Neuron (in vitro differentiated cells): ENCODE measurements around the gene TNFRSF4.
"Not testable (repeated sequence)": the region's sequence is repeated elsewhere in the genome, so short reads cannot be mapped to it uniquely, and the experiment has no call there.

Source experiments
- H2AFZ ChIP-seq: one replicate; pipeline ENCODE4 v1.6.1; 2013; ENCODE audit warnings: low read depth, mild to moderate bottlenecking, inconsistent platforms, low read length, moderate library complexity
- H3K27me3 ChIP-seq: one replicate; pipeline ENCODE4 v1.6.1; 2013; ENCODE audit warnings: low read length; ENCODE audit not compliant: insufficient read depth
- H3K36me3 ChIP-seq: one replicate; pipeline ENCODE4 v1.6.1; 2013; ENCODE audit warnings: low read length; ENCODE audit not compliant: insufficient read depth
- H3K4me1 ChIP-seq: one replicate; pipeline ENCODE4 v1.6.1; 2013; ENCODE audit warnings: low read length; ENCODE audit not compliant: insufficient read depth
- H3K4me3 ChIP-seq: 2 replicates; pipeline ENCODE4 v1.5.1; 2013; ENCODE audit warnings: mild to moderate bottlenecking, low read length, moderate library complexity
- H3K9me3 ChIP-seq: one replicate; pipeline ENCODE4 v1.6.1; 2013; ENCODE audit warnings: low read length

TNFRSF4 gene

DNA sequence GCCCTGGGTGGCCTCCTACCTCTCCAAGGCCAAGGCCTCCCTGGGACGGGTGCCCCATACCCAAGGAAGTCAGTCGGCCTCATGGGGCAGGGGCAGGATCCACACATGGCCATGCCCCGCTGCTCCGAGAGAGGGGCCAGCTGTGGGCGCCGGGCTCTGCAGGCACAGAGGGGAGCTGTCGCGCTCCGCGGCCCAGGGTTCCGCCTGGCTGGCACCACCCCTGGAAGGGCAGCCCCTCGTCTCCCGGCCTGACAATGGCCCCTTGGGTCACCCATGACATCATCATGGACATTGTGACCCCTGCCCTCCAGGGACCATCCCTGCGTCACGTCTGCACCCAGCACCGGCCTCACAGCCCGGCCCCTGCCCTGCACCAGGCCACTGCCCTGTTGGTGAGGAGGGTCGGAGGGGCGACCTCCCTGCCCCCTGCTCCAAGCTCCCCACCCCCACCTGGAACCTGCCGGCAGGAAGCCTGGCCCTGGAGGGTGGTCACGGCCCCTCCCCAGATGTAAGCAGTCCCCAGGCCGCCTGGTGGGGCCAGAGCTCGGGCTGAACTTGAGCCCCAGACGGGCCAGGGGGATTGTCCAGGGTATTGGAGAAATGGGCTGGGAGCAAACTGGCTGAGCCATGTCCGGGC is 34.5 kb downstream of the TNFRSF4 start:
- no peaks in the 10 kb centered on the region for H3K4me1 ChIP-seq
- no peaks in the 10 kb centered on the region for H3K9me3 ChIP-seq
- H3K36me3 ChIP-seq: no peaks in the 10 kb centered on the region
- H3K27me3 ChIP-seq: peaks cover 30% of the 10 kb centered on the region
- no peak overlapping the region for H3K4me3 ChIP-seq
- no peak overlapping the region for H2AFZ ChIP-seq

- no peak overlapping the region for H2AFZ ChIP-seq
- H3K9me3 ChIP-seq: no peaks in the 10 kb centered on the region
- H3K4me1 ChIP-seq: no peaks in the 10 kb centered on the region
- no peaks in the 10 kb centered on the region for H3K36me3 ChIP-seq
- H3K4me3 ChIP-seq: no peak overlapping the region
- H3K27me3 ChIP-seq: peaks cover 34% of the 10 kb centered on the region
Observed at GRCh38 chr1:1178794-1179331, 35.1 kb downstream of the TNFRSF4 start.

- H3K4me1 ChIP-seq: peaks cover 7% of the 10 kb centered on the region
- no peaks in the 10 kb centered on the region for H3K36me3 ChIP-seq
- no peaks in the 10 kb centered on the region for H3K9me3 ChIP-seq
- H3K4me3 ChIP-seq: no peak overlapping the region
- H3K27me3 ChIP-seq: peaks cover 41% of the 10 kb centered on the region
- no peak overlapping the region for H2AFZ ChIP-seq
Observed at GRCh38 chr1:1177452-1178206, 36.3 kb downstream of the TNFRSF4 start.

DNA sequence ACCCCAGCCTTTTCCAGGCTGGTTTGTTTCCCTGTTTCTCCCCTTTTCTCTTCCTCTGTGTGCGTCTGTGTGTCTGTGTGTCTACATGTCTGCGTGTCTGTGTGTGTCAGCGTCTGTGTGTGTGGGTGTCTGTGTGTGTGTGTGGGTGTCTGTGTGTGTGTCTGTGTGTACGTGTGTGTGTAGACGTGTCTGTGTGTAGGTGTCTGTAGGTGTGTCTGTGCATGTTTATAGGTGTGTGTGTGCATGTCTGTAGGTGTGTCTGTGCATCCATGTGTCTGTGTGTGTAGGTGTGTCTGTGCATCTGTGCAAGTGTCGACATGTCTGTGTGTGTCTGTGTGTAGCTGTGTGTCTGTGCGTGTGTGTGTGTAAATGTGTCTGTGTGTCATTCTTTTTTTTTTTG is 37.0 kb downstream of the TNFRSF4 start:
- H3K36me3 ChIP-seq: no peaks in the 10 kb centered on the region
- H3K4me3 ChIP-seq: no peak overlapping the region
- H3K27me3 ChIP-seq: peaks cover 44% of the 10 kb centered on the region
- no peaks in the 10 kb centered on the region for H3K9me3 ChIP-seq
- H2AFZ ChIP-seq: no peak overlapping the region
- peaks cover 7% of the 10 kb centered on the region for H3K4me1 ChIP-seq

- H3K27me3 ChIP-seq: peaks cover 48% of the 10 kb centered on the region
Observed at GRCh38 chr1:1176063-1176761, 37.7 kb downstream of the TNFRSF4 start.

GRCh38 chr1:1175221-1176062 is 38.5 kb downstream of the TNFRSF4 start:
- peaks cover 54% of the 10 kb centered on the region for H3K27me3 ChIP-seq
- H3K4me1 ChIP-seq: peaks cover 7% of the 10 kb centered on the region
- no peaks in the 10 kb centered on the region for H3K36me3 ChIP-seq
- H3K4me3 ChIP-seq: no peak overlapping the region
- no peaks in the 10 kb centered on the region for H3K9me3 ChIP-seq
- H2AFZ ChIP-seq: no peak overlapping the region

More at GRCh38 chr1:1176063-1176761, 37.7 kb downstream of the TNFRSF4 start:
- H3K4me1 ChIP-seq, H3K4me3 ChIP-seq, H3K36me3 ChIP-seq, H3K9me3 ChIP-seq, H2AFZ ChIP-seq: not testable (repeated sequence)

GRCh38 chr1:1173793-1174415 is 40.0 kb downstream of the TNFRSF4 start, which contains the start of gene TTLL10:
TTLL10 (plus strand) TSS chr1:1173880; CDS start chr1:1179216, 5,336 bp downstream.
- Histone ChIP-seq H3K4me3 (no peak within 1 kb of the TSS), H3K36me3 (no peaks in the 10 kb centered on the region), H2AFZ (no peak within 1 kb of the TSS), H3K9me3 (no peaks in the 10 kb centered on the region), H3K27me3 (peaks cover 61% of the 10 kb centered on the region), H3K4me1 (peaks cover 18% of the 10 kb centered on the region)

DNA sequence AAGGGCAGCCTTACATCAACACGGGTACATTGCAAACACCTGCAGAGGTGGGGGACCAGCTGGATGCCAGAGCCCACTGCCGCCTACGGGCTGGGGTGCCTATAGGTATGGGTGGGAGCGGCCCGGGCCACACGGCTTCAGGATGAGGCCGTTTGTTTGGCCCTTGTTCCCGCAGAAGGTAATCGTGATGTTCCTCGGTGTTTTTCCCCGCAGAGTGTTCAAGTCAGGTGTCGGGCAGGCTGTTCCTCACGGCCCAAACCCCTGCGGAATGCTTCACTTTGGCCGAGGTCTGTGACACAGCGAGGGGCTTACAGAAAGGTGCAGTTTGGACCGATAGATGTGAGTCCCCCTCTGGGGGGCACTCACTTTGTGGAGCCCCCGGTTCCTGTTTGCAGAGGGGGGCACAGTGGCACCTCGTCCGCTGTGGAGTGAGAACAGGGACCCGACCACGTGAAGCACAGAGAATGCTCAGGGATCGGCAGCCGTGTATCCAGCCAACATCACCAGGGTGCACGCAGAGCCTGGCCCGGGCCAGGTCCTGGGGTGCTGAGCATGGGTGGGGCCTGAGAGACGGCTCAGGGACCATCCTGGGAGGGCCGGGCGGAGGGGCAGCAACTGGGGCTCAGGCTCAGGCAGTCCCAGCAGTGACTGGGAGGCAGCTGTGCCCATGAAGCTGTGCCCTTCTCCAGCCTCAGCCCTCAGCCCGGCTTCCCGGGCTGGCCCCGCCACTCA is 40.7 kb downstream of the TNFRSF4 start:
- Histone ChIP-seq H3K9me3 (no peaks in the 10 kb centered on the region), H3K36me3 (no peaks in the 10 kb centered on the region), H3K27me3 (peaks cover 61% of the 10 kb centered on the region), H3K4me1 (peaks cover 20% of the 10 kb centered on the region), H3K4me3 (no peak overlapping the region), H2AFZ (no peak overlapping the region)

DNA sequence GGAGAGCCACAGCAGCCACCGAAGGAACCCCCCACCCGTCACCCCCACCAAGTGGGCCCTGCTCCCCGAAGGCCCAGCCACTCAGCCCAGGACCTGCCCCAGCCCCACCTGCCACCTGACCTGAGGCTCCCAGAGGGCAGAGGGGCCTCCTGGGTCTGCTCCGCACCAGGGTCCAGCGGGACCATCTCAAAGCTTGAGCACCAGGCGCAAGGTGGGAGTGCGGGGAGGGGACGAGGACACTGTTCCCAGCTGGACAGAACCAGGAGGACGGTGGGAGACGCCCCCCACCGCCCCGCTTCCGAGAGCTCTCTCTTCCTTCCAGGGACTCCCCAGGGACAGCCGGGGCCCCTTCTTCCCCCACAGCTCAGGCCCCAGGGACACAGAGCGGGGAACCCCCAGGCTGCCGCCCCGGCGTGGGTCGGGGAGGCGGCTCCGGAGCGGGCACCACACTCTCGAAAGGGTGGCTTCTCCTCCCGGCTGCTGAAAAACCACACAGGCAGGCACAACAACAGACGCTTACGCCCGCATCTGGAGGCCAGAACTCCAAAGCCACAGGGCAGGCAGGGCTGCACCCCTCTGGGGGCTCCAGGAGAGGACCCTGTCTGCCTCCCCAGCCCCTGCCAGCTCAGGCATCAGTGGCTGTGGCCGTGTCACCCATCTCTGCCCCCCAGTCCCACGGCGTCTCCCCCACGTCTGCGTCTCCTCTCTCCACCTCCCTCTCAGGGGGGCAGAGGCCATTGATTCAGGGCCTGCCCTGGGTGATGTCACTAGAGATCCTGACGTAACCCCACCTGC is 42.2 kb downstream of the TNFRSF4 start:
- no peaks in the 10 kb centered on the region for H3K9me3 ChIP-seq
- no peak overlapping the region for H2AFZ ChIP-seq
- H3K4me3 ChIP-seq: no peak overlapping the region
- H3K27me3 ChIP-seq: peaks cover 49% of the 10 kb centered on the region
- H3K4me1 ChIP-seq: peaks cover 24% of the 10 kb centered on the region
- no peaks in the 10 kb centered on the region for H3K36me3 ChIP-seq

DNA sequence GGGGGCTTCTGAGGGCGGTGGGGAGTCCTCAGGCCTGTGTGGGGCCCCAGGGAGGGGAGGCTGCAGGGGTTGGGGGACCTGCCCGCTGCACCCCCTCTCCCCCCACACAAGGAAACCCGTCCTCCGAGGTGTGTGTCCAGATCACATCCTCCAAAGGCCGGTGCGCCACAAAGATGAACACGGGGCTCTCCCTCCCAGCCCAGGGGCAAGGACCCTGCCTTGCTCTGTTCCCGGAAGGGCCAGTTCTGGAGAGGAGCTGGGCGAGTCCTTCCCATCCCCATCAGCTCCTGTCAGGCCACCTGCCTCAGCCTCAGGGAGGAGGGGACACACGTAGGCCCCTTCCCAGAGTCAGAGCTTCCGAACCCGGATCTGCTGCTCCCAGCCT is 42.8 kb downstream of the TNFRSF4 start:
- Histone ChIP-seq H3K4me1 (peaks cover 29% of the 10 kb centered on the region), H3K36me3 (no peaks in the 10 kb centered on the region), H3K4me3 (no peak overlapping the region), H2AFZ (no peak overlapping the region), H3K9me3 (no peaks in the 10 kb centered on the region), H3K27me3 (peaks cover 43% of the 10 kb centered on the region)
